ENCODE measurements around the gene STX4. TPM values are rescaled to one million over a fixed set of nuclear protein-coding genes. Genes with fewer than 3 reads are reported as not detected.
A peak's percentile ranks its signal among the peaks of the same experiment; 100 is the strongest.

STX4 gene
- polyA plus RNA-seq, 2 of the 4 experiments (the other 2 are of a cell fraction) = 39.7 to 73.9 TPM

GRCh38 chr16:30992931-30993816 is 40.2 kb upstream of the STX4 start:
- Histone ChIP-seq H3K4me1 (peaks cover 31% of the 10 kb centered on the region), H3K4me3 (no peak overlapping the region), H3K27ac (peak overlapping the region in 1 of 2 experiments; percentile 60; a peak in 3 of 6 replicates), H3K4me2 (no peak overlapping the region), H3K9me3 (no peaks in the 10 kb centered on the region)
- WGBS (ENCODE audit: missing lambda C conversion rate) = 89% methylated on average over 29 of the region's 29 CpGs
- ChIA-PET CTCF (interaction anchor here (0.8 to 3.4 kb wide), 4 partner anchors 8 to 450 kb away, joined by 3 to 23 read pairs (median 6); partner anchors contain the start of genes HSD3B7 and ZNF843), POLR2A (no interaction called here)
- no peak for TF ChIP-seq ZNF302 (CRISPR knock-in tag; IDR thresholded peaks at IDR 0.05)
- no peak for TF ChIP-seq HOXB5 (CRISPR knock-in tag; IDR thresholded peaks at IDR 0.05)
- no peak for TF ChIP-seq CBX8 (IDR thresholded peaks at IDR 0.05)
- TF ChIP-seq MAX (IDR thresholded peaks at IDR 0.05) = no peak
- TF ChIP-seq RAD21 (conservative IDR thresholded peaks at IDR 0.05 in 1 of 2, IDR thresholded peaks at IDR 0.05 in 1 of 2) = no peak
- no peak for TF ChIP-seq EHF (CRISPR knock-in tag; IDR thresholded peaks at IDR 0.05)
- no peak for TF ChIP-seq ZSCAN20 (CRISPR knock-in tag; IDR thresholded peaks at IDR 0.05)
- no peak for TF ChIP-seq CBX2 (IDR thresholded peaks at IDR 0.05; ENCODE audit: borderline replicate concordance, low read depth)
- TF ChIP-seq SMC3 (IDR thresholded peaks at IDR 0.05) = no peak
- no peak for TF ChIP-seq NFE2L2 (conservative IDR thresholded peaks at IDR 0.05; ENCODE audit: low read length)
- no peak for TF ChIP-seq HOXA7 (CRISPR knock-in tag; IDR thresholded peaks at IDR 0.05)
- TF ChIP-seq REST (IDR thresholded peaks at IDR 0.05) = no peak
- no peak for TF ChIP-seq PHF8 (IDR thresholded peaks at IDR 0.05; ENCODE audit: borderline replicate concordance, low read depth)
- no peak for TF ChIP-seq CTCF (IDR thresholded peaks at IDR 0.05)
- DNase-seq (ENCODE audit: low read depth in 1 of 2, low spot score in 1 of 2) (no peak), FAIRE-seq (no peak), ATAC-seq (no peak)

DNA sequence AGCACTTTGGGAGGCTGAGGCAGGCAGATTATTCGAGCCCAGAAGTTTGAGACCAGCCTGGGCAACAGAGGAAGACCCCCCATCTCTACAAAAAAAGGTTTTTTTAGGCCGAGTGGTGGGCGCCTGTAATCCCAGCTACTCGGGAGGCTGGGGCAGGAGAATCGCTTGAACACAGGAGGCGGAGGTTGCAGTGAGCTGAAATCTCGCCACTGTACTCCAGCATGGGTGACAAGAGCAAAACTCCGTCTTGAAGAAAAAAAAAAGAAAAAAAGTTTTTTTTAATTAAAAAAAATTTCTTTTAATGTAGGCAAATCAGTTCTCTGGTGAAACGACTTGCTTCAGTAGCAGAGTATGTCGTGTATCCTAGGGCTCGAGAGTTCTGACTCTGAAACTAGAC is 37.4 kb upstream of the STX4 start:
- H3K4me2 ChIP-seq = peak overlapping the region; percentile 92
- no peak for DNase-seq (ENCODE audit: low read depth in 1 of 2, low spot score in 1 of 2)
- peak overlapping the region; percentile 97 to 100 for H3K27ac ChIP-seq
- ATAC-seq = peak in 1 of 2 experiments; percentile 1; a peak in 2 of 6 replicates
- ChIA-PET CTCF (interaction anchor here (0.9 to 1.6 kb wide), 3 partner anchors 9 to 873 kb away, joined by 3 to 13 read pairs (median 3); partner anchors contain the start of gene HSD3B7), POLR2A (interaction anchor here (1.1 to 1.9 kb wide), 6 partner anchors 14 to 463 kb away, joined by 3 to 14 read pairs (median 7); partner anchors contain the start of genes ARMC5, FUS, ZNF646 and ZNF668)
- 40% methylated on average over 11 of the region's 11 CpGs for WGBS (ENCODE audit: missing lambda C conversion rate)
- FAIRE-seq = no peak
- H3K4me3 ChIP-seq = peak overlapping the region; percentile 61
- H3K9me3 ChIP-seq = no peaks in the 10 kb centered on the region
- TF ChIP-seq KDM5A (IDR thresholded peaks at IDR 0.05) = no peak
- no peak for TF ChIP-seq JUNB (IDR thresholded peaks at IDR 0.05)
- TF ChIP-seq HMGXB4 (CRISPR knock-in tag; IDR thresholded peaks at IDR 0.05; ENCODE audit: borderline replicate concordance) = no peak
- TF ChIP-seq KDM1A (IDR thresholded peaks at IDR 0.05; ENCODE audit: low read depth) = no peak
- TF ChIP-seq MAFK (IDR thresholded peaks at IDR 0.05; ENCODE audit: partially characterized antibody) = no peak
- no peak for TF ChIP-seq MYC (IDR thresholded peaks at IDR 0.05; ENCODE audit: borderline replicate concordance, low read length)
- TF ChIP-seq, protein P1, sequence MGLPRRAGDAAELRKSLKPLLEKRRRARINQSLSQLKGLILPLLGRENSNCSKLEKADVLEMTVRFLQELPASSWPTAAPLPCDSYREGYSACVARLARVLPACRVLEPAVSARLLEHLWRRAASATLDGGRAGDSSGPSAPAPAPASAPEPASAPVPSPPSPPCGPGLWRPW (IDR thresholded peaks at IDR 0.05) = no peak
- TF ChIP-seq ZNF302 (CRISPR knock-in tag; IDR thresholded peaks at IDR 0.05) = no peak
- peaks cover 49% of the 10 kb centered on the region for H3K4me1 ChIP-seq

Data from A549 (cell line).